Astrocyte of the spinal cord (primary cell): ENCODE measurements around the gene SLC30A5.
"Not testable (repeated sequence)": the region's sequence is repeated elsewhere in the genome, so short reads cannot be mapped to it uniquely, and the experiment has no call there.

Experiments
- DNase-seq: peaks from one replicate; pipeline ENCODE4 v3.0.0; 2011; ENCODE audit warnings: low read depth, low spot score
- H3K4me3 ChIP-seq: 2 replicates; pipeline ENCODE4 v1.5.1; 2011; ENCODE audit warnings: low read depth, mild to moderate bottlenecking, low read length, moderate library complexity
- in situ Hi-C: cut with HindIII; loops from 2 replicates; pipeline ENCODE4 v1.10.0; 2017; ENCODE audit warnings: low sequenced_read_pairs
- TF ChIP-seq, protein P1 (sequence below): IDR thresholded peaks from 2 replicates; pipeline ENCODE4 v1.5.1; 2012; ENCODE audit warnings: low read depth, mild to moderate bottlenecking, low read length, inconsistent platforms

The SLC30A5 gene

DNA sequence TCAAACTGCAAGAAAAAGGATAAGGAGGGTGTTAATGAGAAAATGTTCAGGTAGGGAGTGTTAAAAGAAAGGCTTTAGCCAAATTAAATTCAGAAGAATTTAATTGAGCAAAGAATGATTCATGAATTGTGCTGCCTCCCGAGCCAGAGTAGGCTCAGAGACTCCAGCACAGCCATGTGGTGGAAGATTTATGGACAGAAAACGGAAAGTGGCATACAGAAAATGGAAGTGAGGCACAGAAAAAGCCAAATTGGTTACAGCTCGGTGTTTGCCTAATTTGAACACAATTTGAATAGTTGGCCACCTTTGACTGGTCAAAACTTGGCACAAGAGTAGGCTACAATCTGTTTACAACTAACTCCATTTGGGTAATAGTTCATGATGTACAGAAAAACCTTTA, 9.6 kb upstream of the SLC30A5 start:
- H3K4me3 ChIP-seq = no peak overlapping the region
- TF ChIP-seq, protein P1, sequence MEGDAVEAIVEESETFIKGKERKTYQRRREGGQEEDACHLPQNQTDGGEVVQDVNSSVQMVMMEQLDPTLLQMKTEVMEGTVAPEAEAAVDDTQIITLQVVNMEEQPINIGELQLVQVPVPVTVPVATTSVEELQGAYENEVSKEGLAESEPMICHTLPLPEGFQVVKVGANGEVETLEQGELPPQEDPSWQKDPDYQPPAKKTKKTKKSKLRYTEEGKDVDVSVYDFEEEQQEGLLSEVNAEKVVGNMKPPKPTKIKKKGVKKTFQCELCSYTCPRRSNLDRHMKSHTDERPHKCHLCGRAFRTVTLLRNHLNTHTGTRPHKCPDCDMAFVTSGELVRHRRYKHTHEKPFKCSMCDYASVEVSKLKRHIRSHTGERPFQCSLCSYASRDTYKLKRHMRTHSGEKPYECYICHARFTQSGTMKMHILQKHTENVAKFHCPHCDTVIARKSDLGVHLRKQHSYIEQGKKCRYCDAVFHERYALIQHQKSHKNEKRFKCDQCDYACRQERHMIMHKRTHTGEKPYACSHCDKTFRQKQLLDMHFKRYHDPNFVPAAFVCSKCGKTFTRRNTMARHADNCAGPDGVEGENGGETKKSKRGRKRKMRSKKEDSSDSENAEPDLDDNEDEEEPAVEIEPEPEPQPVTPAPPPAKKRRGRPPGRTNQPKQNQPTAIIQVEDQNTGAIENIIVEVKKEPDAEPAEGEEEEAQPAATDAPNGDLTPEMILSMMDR = no peak
- DNase-seq = no peak
- in situ Hi-C loops = no loop called here

DNA sequence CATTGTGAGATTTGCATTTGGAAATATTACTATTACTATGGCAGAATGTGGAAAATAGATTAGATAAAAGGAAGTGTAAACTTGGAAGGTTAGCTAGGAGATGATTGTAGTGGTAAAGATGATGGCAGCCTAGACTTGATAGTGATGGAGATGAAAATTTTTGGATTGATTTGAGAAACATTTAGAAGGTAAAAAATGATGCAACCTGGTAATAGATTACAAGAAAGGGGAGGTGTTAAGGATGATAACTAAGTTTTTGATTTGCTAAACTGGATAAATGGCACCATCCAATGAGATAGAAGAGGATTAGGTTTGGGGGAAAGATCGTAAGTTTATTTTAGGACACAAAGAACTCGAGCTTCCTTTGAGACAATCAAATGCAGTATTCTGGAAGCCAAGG, 8.9 kb upstream of the SLC30A5 start:
- H3K4me3 ChIP-seq = no peak overlapping the region
- no peak for DNase-seq
- in situ Hi-C loops = no loop called here
- TF ChIP-seq, protein P1 = no peak

DNA sequence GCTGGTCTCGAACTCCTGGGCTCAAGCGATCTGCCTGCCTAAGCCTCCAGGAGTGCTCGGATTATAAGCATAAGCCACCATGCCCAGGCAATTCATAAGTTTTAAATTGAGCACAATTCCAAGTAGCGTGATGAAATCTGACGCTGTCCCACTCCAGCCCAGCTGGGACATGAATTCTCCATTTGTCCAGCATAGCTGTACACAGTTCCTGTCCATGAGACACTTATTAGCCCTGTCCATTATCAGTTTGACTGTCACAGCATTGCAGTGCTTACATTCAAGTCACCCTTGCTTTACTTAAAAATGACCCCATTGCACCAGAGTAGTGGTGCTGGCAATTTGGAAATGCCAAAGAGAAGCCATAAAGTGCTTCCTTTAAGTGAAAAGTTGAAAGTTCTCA, 7.6 kb upstream of the SLC30A5 start:
- in situ Hi-C loops = no loop called here
- TF ChIP-seq, protein P1 = no peak
- H3K4me3 ChIP-seq = no peak overlapping the region
- DNase-seq = no peak

DNA sequence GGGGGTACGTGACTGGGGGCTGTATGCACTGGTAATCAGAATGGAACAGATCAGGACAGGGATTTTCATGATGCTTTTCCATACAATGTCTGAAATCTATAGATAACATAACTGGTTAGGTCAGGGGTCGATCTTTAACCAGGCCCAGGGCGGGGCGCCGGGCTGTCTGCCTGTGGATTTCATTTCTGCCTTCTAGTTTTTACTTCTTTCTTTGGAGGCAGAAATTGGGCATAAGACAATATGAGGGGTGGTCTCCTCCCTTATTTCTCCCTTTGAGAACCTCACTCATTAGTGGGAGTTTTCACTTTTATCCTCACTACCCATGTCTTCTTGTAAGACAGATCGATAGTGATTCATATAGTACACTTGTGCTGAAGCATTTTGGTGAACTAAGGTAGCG, 5.8 kb upstream of the SLC30A5 start:
- H3K4me3 ChIP-seq, in situ Hi-C loops, DNase-seq: not testable (repeated sequence)

DNA sequence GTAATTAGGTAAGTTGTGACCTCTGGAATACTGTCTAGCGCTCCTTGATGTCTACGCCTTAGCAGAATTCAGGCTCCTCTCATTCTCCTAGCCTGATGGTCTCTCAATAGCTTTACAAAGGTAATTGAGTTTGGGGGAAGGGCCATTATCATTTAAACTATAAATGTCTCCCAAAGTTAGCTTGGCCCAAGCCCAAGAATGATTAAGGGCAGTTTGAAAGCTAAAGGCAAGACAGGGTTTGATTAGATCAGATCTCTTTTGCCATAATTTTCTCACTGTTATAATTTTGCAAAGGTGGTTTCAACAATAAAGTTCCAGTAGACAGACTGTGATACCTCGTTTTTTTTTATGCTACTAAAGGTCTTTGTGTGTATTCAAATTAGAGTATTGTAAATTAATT, 3.7 kb upstream of the SLC30A5 start:
- no peak for DNase-seq
- TF ChIP-seq, protein P1 = no peak
- no peak overlapping the region for H3K4me3 ChIP-seq
- in situ Hi-C loops = no loop called here

DNA sequence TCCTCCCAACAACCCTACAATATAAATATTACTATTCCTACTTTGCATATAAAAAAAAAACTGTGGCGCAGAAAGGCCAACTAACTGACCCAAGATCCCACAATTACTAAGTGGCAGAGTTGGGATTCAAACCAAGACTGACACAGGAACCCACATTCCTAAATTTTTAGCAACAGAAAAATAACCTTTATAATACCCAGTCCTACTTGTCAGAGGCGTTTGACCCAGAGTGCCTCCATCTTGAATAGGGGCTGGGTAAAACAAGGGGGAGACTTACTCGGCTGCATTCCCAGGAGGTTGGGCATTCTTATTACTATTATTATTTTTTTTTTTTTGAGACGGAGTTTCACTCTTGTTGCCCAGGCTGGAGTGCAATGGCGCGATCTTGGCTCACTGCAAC, 2.0 kb upstream of the SLC30A5 start:
- no peak overlapping the region for H3K4me3 ChIP-seq
- in situ Hi-C loops = no loop called here
- DNase-seq = no peak
- TF ChIP-seq, protein P1 = no peak

DNA sequence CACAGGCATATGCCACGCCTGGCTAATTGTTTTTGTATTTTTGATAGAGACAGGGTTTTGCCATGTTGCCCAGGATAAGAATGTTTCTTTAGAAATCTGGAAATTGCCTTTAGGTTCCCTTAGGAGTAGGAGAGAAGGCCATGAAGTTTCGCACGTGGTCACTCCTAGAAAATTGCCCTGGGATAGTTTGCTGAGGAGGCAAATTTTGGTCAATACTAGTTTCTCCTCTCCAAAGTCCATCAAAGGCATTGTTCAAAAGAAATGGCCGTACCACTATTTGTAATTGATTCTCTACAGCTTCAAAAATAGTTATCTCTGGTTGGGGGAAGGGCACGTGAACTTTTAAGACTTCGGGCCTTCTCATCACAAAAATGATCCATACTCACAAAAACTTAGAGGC, 845 bp upstream of the SLC30A5 start:
- in situ Hi-C loops = no loop called here
- no peak for DNase-seq
- TF ChIP-seq, protein P1 = no peak
- no peak overlapping the region for H3K4me3 ChIP-seq
